K562 (cell line): Measurements from ENCODE around the gene PEX3. TPM values are rescaled to one million over a fixed set of nuclear protein-coding genes. Genes with fewer than 3 reads are reported as not detected.

Source experiments
- ATAC-seq: fragments of 200-7000 bp; cut with Tn5 transposase; 3 replicates; pipeline ENCODE4 v1.9.1; 2020; ENCODE audit warnings: moderate library complexity
- BruUV-seq: library from RNA; stranded (reverse); fragments of 400-500 nt; replicated peaks from 2 replicates; lab custom pipeline; 2021; lab: Mats Ljungman, UMichigan
- CTCF ChIA-PET: fragments of 300-600 bp; formaldehyde crosslinking; extraction: SDS; loops from one replicate; lab custom pipeline; 2021; ENCODE audit warnings: low intra/inter-chr PET ratio; lab: Yijun Ruan, JAX
- POLR2A ChIA-PET: fragments of 300-600, 350-650 bp; sonication (Branson Sonifier 250); formaldehyde crosslinking; extraction: SDS; loops from one replicate; lab custom pipeline; 2021; ENCODE audit warnings: antibody characterized with exemption, inconsistent platforms; lab: Yijun Ruan, JAX
- DNase-seq, 4 experiments: peaks; one replicate each; pipeline versions ENCODE4 v3.0.0 to v3.0.0-alpha.2; 2011 to 2018; ENCODE audit warnings: low spot score in 3 of 4, mixed read lengths in 3 of 4; ENCODE audit errors: extremely low read depth in 1 of 4
- FAIRE-seq: peaks from 2 replicates; lab custom pipeline; 2011; peaks lifted over from hg19 to GRCh38; lab: Jason Lieb, UNC
- H2AFZ ChIP-seq: 2 replicates; pipeline ENCODE4 v1.6.0; 2011; ENCODE audit warnings: low read depth, low read length, control low read depth, inconsistent platforms
- H3K27ac ChIP-seq: fragments of 200-600 bp; 3 replicates; pipeline ENCODE4 v1.8.0; 2011; ENCODE audit warnings: low read depth, mild to moderate bottlenecking, control low read depth, inconsistent platforms, low read length, moderate library complexity, mixed read lengths; ENCODE audit errors: extremely low read depth
- H3K27me3 ChIP-seq, 2 experiments: fragments of 300-600 bp in 1 of 2; 2 replicates in 1 of 2; 3 replicates in 1 of 2; pipeline versions ENCODE4 v1.6.0 to v1.8.0; 2011; ENCODE audit warnings: inconsistent platforms in 2 of 2, low read length in 2 of 2, mild to moderate bottlenecking in 1 of 2, mixed read lengths in 1 of 2, moderate library complexity in 1 of 2; ENCODE audit not compliant: control insufficient read depth in 2 of 2, insufficient read depth in 2 of 2
- H3K36me3 ChIP-seq: fragments of 300-600 bp; 3 replicates; pipeline ENCODE4 v1.8.0; 2011; ENCODE audit warnings: mild to moderate bottlenecking, low read length, inconsistent platforms; ENCODE audit not compliant: control insufficient read depth, insufficient read depth
- H3K4me1 ChIP-seq, 2 experiments: fragments of 200-600 bp in 1 of 2; replicated peaks in 1 of 2; 2 replicates in 1 of 2; 3 replicates in 1 of 2; pipeline versions ENCODE4 v1.5.1 to v1.8.0; 2011; ENCODE audit warnings: inconsistent platforms in 2 of 2, low read length in 2 of 2, mild to moderate bottlenecking in 1 of 2, mixed read lengths in 1 of 2, moderate library complexity in 1 of 2; ENCODE audit not compliant: control insufficient read depth in 2 of 2, insufficient read depth in 2 of 2
- H3K4me2 ChIP-seq: 2 replicates; pipeline ENCODE4 v1.6.1; 2011; ENCODE audit warnings: low read length, control low read depth, inconsistent platforms, mixed read lengths; ENCODE audit not compliant: insufficient read depth
- H3K4me3 ChIP-seq: fragments of 200-600 bp; sonication (generic), shearing (Covaris generic); 2 replicates; pipeline ENCODE4 v1.5.1; 2016; ENCODE audit warnings: control low read depth, inconsistent platforms
- H3K79me2 ChIP-seq: fragments of 200-600 bp; 3 replicates; pipeline ENCODE4 v1.8.0; 2011; ENCODE audit warnings: low read length, inconsistent platforms; ENCODE audit not compliant: control insufficient read depth, insufficient read depth
- H3K9ac ChIP-seq, 2 experiments: 2 replicates each; pipeline versions ENCODE4 v1.6.0 to v1.6.1; 2011; ENCODE audit warnings: low read depth in 2 of 2, low read length in 2 of 2, control low read depth in 1 of 2, inconsistent platforms in 1 of 2, mild to moderate bottlenecking in 1 of 2, mixed read lengths in 1 of 2; ENCODE audit not compliant: insufficient read depth in 1 of 2
- H3K9me1 ChIP-seq: one replicate; pipeline ENCODE4 v1.6.0; 2011; ENCODE audit warnings: inconsistent platforms, mild to moderate bottlenecking, low read length, moderate library complexity; ENCODE audit not compliant: control insufficient read depth, insufficient read depth
- H3K9me3 ChIP-seq: replicated peaks from 2 replicates; pipeline ENCODE4 v1.5.1; 2011; ENCODE audit warnings: low read depth, low read length, inconsistent platforms; ENCODE audit not compliant: control insufficient read depth, insufficient read depth
- H4K20me1 ChIP-seq: replicated peaks from 2 replicates; pipeline ENCODE4 v1.6.1; 2011; ENCODE audit warnings: low read length, inconsistent platforms, mixed read lengths; ENCODE audit not compliant: control insufficient read depth, insufficient read depth
- BCOR ChIP-seq: fragments of 450-650 bp; IDR thresholded peaks from 2 replicates; pipeline ENCODE4 v1.6.1; 2016
- CHD4 ChIP-seq: fragments of 200-600 bp; sonication (generic); IDR thresholded peaks from 3 replicates; pipeline ENCODE4 v1.6.1; 2012; ENCODE audit warnings: low read depth, mild to moderate bottlenecking, mixed read lengths, low read length, inconsistent platforms; ENCODE audit not compliant: insufficient read depth, insufficient replicate concordance, poor library complexity, severe bottlenecking
- TRIM25 ChIP-seq: fragments of 450-650 bp; IDR thresholded peaks from 2 replicates; pipeline ENCODE4 v1.7.0; 2016; ENCODE audit warnings: borderline replicate concordance
- ZNF511 ChIP-seq: sonication (generic); formaldehyde crosslinking; IDR thresholded peaks from 2 replicates; pipeline ENCODE4 v1.8.0; 2022; ENCODE audit warnings: mild to moderate bottlenecking, missing genetic modification reagents
- in situ Hi-C: fragments of 300-500 bp; cut with MboI; formaldehyde crosslinking; loops from 4 replicates; pipeline ENCODE4 v1.15.0; 2018; ENCODE audit warnings: inconsistent platforms, mixed read lengths
- intact Hi-C: fragments of 100-400 bp; cut with micrococcal nuclease; formaldehyde crosslinking; loops from 2 replicates; pipeline ENCODE4 v1.14.2; 2022
- polyA plus RNA-seq, 8 experiments: library from polyadenylated mRNA; depleted of rRNA in 4 of 8; stranded (reverse) in 5 of 8; unstranded in 3 of 8; fragments of >200 nt; fragmentation: Nextera tagmentation in 2 of 8; fragmentation: Illumina TruSeq in 1 of 8; extraction: Ambion mirVana in 2 of 8; extraction: Trizol in 1 of 8; gene quantifications; 2 replicates each; pipeline versions ENCODE4 v1.2.1 to v1.2.3, GENCODE V29; 2011 to 2014; ENCODE audit warnings: inconsistent platforms in 1 of 8, missing spikeins in 1 of 8
- total RNA-seq, 7 experiments: library from RNA; depleted of rRNA in 6 of 7; stranded (reverse); fragments of >200 nt in 6 of 7; fragmentation: Illumina TruSeq in 2 of 7; extraction: Trizol in 2 of 7; gene quantifications; 2 replicates each; pipeline versions ENCODE4 v1.2.1 to v1.2.3, GENCODE V29; 2011 to 2021; ENCODE audit warnings: low replicate concordance in 1 of 7

The PEX3 gene
- total and polyA plus RNA-seq, 9 of the 15 experiments (the other 6 are each of a cell fraction or from before 2014, with no cell fraction given): 17.3 to 69.6 (median 32.7) TPM

GRCh38 chr6:143408787-143409162 lies 41.8 kb upstream of the PEX3 start:
- Histone ChIP-seq H4K20me1 (0 out of 2 replicates have a peak, but pooled peaks cover 3% of the 10 kb centered on the region), H3K4me3 (no peak overlapping the region), H3K9ac (no peak overlapping the region), H3K4me2 (no peak overlapping the region), H3K9me1 (no peaks in the 10 kb centered on the region), H3K36me3 (no peaks in the 10 kb centered on the region), H3K79me2 (no peaks in the 10 kb centered on the region), H2AFZ (no peak overlapping the region), H3K9me3 (no peaks in the 10 kb centered on the region)
- ATAC-seq (no peak), DNase-seq (no peak)
- no TSS peak for BruUV-seq
- in situ Hi-C loops: no loop called here
- ChIA-PET CTCF (no interaction called here), POLR2A (interaction anchor here (1.0 kb wide), 1 partner anchor 11 kb away, joined by 3 read pairs; no protein-coding TSS in a partner anchor)
- intact Hi-C loops: no loop called here
- TF ChIP-seq BCOR: 0 out of 2 replicates have a peak, but pooled peaks have one; percentile 3
- no peak for TF ChIP-seq ZNF511 (CRISPR knock-in tag)
- TF ChIP-seq TRIM25: no peak
- TF ChIP-seq CHD4: no peak
- TF ChIP-seq, all 486 proteins: peak for 1
- Histone ChIP-seq H3K27me3 (peaks cover 8 to 18% of the 10 kb centered on the region in 2 experiments; a peak in 3 of 5 replicates), H3K4me1 (no peaks in the 10 kb centered on the region; a peak in 1 of 5 replicates), H3K27ac (no peak overlapping the region)
- FAIRE-seq: no peak
